Muscle of arm (tissue), 12 donors: ENCODE data around the gene CTBS. TPM values are rescaled to one million over a fixed set of nuclear protein-coding genes. Genes with fewer than 3 reads are reported as not detected.
"Not testable (repeated sequence)": the region's sequence is repeated elsewhere in the genome, so short reads cannot be mapped to it uniquely, and the experiment has no call there.

ENCODE experiments used
- DNase-seq: peaks from one replicate; pipeline ENCODE4 v3.0.0-alpha.2; 2013
- polyA plus RNA-seq, 12 donors: library from polyadenylated mRNA; unstranded; fragments of 120-200 nt; gene quantifications; one replicate each; pipeline ENCODE4 v1.2.1, GENCODE V29; 2013; ENCODE audit not compliant: insufficient read length in 12 of 12

Gene CTBS
- polyA plus RNA-seq, 12 donors, result 5.4 to 11.7 (median 7.5) TPM; not detected in 1

DNA sequence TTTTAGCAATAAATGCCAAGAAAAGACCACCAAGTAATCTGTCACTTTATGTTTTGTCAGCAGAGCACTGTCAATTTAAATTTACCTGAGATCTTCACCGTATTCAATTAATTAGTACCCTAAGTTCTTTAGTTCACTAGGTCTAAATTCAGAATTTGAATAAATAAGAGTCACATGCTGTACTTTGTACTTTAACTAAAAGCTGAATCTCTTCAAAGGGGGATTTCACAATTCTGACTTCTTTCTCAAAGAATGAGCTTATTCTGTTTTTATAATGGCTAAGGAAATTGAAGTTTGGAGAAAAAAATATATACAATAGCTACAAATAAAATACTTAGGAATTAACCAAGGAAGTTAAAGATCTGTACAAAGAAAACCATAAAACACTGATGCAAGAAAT lies 65.7 kb downstream of the CTBS start:
- DNase-seq, result no peak

DNA sequence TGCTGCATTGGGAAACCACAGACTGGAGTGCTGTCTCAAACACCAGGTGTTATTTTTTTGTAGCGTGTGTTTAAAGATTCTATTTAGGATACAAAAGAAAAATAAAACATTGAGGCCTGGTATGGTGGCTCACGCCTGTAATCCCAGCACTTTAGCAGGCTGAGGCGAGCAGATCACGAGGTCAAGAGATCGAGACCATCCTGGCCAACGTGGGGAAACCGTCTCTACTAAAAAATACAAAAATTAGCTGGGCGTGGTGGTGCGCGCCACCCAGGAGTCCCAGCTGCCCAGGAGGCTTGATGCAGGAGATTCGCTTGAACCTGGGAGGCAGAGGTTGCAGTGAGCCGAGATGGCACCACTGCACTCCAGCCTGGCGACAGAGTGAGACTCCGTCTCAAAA lies 66.4 kb downstream of the CTBS start:
- not testable (repeated sequence) for DNase-seq

DNA sequence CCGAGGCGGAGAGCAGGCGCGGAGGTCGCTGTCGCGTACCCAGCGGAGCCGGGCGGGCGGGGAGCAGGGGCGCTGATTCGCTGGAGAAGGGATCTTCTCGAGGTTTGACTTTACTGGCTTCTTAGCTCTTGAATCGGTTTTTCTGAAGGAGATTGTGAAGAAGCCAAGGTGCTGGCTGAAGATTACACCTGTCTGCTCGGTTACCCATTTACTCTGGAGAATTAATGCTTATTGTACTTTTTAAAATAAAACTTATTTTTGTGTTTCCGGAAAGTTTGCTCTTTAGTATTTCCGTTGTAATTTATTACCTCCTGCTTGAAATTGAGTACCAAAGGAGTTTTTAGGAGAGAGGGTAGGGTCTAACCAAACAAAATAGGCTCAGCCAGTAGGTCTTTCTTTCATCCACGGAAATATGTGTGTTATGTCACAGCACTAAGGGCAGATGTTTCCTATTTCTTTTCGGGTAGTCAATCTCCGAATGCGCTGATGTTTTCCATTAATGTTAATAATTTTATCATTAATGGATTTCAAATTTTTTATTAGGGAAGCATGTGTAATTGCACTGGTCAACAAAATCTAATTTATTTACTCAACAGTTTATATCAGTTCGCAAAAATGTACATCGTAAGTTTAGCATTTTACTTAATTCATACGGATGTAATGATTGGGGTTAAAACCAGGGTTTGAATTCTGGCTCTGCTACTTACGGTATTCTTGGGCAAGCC lies 67.3 kb downstream of the CTBS start:
- no peak for DNase-seq

DNA sequence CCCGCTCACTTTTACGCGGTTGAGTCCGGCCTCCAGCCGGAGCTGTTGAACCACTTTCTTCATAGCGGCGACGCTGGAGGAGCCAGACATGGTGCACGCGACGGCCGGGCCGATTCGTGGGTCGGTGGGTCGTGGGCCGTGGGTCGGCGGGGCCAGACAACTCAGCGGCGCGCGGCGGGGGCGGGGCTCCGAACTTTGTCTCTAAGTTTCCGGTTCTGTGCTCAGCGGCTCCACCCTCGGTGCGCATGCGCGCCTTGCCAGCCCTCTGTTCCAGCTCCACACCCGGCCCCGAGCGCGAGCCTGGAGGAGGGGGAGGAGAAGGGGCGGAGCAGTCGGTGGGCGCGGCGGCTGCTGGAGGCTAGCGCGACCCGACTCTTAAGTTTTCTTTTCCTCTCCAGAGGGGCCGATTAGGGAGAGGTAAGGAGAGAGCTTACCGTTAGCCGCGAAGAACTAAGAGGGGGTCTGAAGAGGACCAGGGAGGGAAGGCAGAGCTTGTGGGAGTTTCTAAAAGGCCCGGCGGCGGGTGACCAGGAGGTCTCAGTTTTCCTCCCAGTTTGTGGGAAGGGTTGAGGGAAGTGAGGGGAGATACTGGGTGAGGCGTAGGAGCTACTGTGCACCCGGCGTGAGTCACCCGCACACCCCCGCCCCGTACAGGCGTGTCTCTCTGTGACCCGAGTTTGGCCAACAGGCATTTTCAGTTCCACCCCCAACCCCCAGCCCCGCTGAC lies 68.1 kb downstream of the CTBS start, which contains the start of the genes GNG5 and SPATA1:
Gene GNG5, minus strand, starts transcription at position 580 of the 727 bp plus-strand sequence. Its CDS starts 490 bp downstream, at position 90.
Gene SPATA1, plus strand, starts transcription at position 385 of the 727 bp plus-strand sequence. CDS start 9,974 bp downstream, outside the sequence.
- DNase-seq, result peak; percentile 99

DNA sequence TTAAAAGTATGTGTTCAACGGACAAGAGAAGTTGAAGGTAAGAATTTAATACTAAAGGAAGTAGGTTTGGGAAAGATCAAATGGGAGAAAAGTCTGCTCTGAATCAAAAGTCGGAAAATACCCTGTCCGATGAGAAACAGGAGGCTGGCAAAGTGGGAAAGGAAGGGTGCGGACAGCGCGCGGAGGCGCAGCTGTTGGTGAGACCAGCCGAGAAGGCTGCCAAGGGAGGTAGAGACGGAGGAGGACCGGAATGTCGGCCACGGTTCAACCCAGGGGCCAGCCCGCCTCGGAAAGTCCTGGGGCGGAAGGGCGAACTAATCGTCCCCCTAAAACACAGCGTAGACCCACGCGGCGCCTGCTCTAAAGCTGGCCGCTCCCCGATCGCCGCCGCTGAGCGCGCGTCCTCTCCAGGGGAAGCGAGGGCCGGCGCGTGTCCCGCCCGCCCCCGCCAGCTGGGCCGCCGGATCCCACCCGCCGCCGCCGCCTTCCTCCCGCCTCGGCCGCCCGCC lies 68.7 kb downstream of the CTBS start:
- DNase-seq, result peak; percentile 75

DNA sequence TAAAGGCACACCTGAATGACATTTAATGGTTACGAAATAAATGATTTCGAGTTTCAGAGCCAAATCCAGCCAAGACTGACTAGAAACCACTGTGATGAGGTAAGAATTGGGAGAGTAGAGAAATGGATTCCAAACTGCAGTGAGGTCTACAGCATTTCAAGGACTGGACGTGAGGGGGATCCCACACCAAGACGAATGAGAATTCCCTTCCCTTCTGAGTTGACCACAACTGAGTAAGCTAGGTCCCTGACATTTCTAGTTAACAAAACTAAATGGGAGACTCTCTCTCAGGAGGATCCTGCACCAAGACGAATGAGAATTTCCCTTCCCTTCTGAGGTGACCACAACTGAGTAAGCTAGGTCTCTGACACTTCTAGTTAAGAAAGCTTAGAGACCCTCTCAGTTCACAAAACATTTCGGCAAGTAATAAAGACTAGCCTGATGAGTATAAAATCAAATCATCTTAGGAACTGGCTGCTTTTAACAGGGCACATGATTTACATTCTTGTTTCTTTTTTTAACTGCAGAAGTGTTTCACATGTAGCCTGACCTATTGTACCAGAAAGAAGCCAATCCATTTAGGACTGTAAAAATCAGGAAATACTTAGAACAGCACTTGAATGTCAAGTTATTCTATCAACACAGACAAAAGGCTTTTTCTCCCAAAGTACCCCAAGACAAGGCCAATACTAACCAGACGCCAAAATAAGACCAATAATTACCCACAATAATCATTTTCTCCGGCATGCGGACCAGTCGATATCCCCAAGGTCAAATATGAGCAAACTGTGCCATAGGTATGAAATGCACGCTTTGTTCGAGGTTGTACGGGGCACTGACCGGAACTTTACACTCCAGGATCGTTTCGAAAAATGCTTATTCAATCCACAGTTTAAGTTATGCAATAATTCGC lies 69.4 kb downstream of the CTBS start:
- DNase-seq, result peak; percentile 31

DNA sequence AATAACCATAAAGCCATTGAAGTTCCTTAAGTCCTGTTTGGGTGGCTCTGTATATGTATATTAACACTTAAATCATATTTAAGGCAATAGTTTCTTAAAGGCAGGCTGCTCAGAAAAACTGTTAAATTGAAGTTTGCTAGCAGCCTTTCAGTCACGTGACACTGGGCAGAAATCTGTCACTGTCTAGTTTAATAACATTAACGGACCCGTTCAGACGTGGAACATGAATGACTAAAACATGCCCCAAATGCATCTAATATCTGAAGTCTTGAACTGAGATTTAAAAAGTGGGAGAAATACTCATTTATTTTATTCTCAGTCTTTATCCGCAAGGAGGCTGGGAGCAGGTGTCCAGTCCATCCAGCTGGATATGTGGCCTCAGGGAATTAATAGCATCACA lies 71.3 kb downstream of the CTBS start:
- no peak for DNase-seq

Other genes starting within 250 kb of the CTBS start
- under 1 TPM in 6 of 12 donors, not detected in 6; 0.14 to 0.27 (median 0.18) TPM for gene DNASE2B, start 176.0 kb downstream of the CTBS start, polyA plus RNA-seq
- gene RPF1, start 95.2 kb downstream of the CTBS start, polyA plus RNA-seq, result 10 to 100 TPM in 11 of 12 donors, not detected in 1; 27.1 to 40.3 (median 34.6) TPM
- 1 to 10 TPM in 7 of 12 donors, under 1 TPM in 3, not detected in 2; 0.69 to 3.3 (median 1.7) TPM for gene SPATA1, start 68.1 kb downstream of the CTBS start, polyA plus RNA-seq
- 100 to 1,000 TPM in 11 of 12 donors, not detected in 1; 156 to 226 (median 195) TPM for gene GNG5, start 67.9 kb downstream of the CTBS start, polyA plus RNA-seq
- 10 to 100 TPM in 11 of 12 donors, not detected in 1; 12.5 to 24.7 (median 18.1) TPM for gene SSX2IP, start 116.0 kb upstream of the CTBS start, polyA plus RNA-seq